Measurements from ENCODE around the gene SLC12A7. TPM values are rescaled to one million over a fixed set of nuclear protein-coding genes. Genes with fewer than 3 reads are reported as not detected.

The SLC12A7 gene
- total and polyA plus RNA-seq, 4 experiments from 2014 or later: 11.7 to 32.9 (median 26.5) TPM

DNA sequence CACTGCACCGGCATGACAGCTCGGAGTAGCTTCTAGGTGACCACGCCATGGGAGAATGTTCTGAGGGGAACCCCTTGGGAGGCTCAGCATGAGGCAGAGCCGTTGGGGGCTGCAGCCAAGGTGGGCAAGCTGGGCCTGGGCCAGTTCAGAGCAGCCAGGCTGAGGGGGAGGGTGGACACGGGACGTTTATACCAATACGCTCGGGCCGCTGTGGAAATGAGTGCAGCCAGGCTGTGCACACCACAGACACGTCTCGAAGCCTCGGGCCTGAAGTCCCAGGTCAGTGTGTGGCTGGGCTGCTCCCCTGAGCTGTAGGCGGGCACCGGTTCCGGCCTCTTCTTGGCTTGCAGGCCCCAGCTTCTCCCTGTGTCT is 28.9 kb upstream of the SLC12A7 start:
- H3K4me1 Mint-ChIP-seq: peaks cover 0 to 7% (median 2%) of the 10 kb centered on the region in 4 donors
- ChIA-PET CTCF (ENCODE audit: partially characterized antibody) (interaction anchor here (0.7 to 4.4 kb wide), 17 partner anchors 10 to 382 kb away, joined by 3 to 45 read pairs (median 4); partner anchors contain the start of gene NKD2), POLR2A (ENCODE audit: partially characterized antibody) (interaction anchor here (1.1 to 1.6 kb wide), 3 partner anchors 35 to 136 kb away, joined by 3 to 4 read pairs (median 3); no protein-coding TSS in a partner anchor)
- H3K27ac Mint-ChIP-seq: no peak overlapping the region
- Histone ChIP-seq H3K27ac (ENCODE audit: low read depth, low read length) (no peak overlapping the region), H3K4me1 (ENCODE audit: insufficient read depth, low read length) (no peaks in the 10 kb centered on the region), H3K4me3 (ENCODE audit: low read length in 2 of 2) (no peak overlapping the region), H3K27me3 (ENCODE audit: insufficient read depth, low read length) (no peaks in the 10 kb centered on the region), H3K9me3 (ENCODE audit: control insufficient read depth in 1 of 2, low read length in 2 of 2) (no peaks in the 10 kb centered on the region), H3K36me3 (ENCODE audit: insufficient read depth, low read length) (no peaks in the 10 kb centered on the region)
- DNase-seq: no peak
- H3K4me3 Mint-ChIP-seq: no peak overlapping the region
- no peaks in the 10 kb centered on the region for H3K9me3 Mint-ChIP-seq
- peaks cover 4 to 7% of the 10 kb centered on the region in 2 donors for H3K27me3 Mint-ChIP-seq
- H3K36me3 Mint-ChIP-seq: no peaks in the 10 kb centered on the region
- intact Hi-C loops (cut with micrococcal nuclease): loop anchor here (2.0 kb wide), 1 partner anchor 136 kb away; no protein-coding TSS in a partner anchor

DNA sequence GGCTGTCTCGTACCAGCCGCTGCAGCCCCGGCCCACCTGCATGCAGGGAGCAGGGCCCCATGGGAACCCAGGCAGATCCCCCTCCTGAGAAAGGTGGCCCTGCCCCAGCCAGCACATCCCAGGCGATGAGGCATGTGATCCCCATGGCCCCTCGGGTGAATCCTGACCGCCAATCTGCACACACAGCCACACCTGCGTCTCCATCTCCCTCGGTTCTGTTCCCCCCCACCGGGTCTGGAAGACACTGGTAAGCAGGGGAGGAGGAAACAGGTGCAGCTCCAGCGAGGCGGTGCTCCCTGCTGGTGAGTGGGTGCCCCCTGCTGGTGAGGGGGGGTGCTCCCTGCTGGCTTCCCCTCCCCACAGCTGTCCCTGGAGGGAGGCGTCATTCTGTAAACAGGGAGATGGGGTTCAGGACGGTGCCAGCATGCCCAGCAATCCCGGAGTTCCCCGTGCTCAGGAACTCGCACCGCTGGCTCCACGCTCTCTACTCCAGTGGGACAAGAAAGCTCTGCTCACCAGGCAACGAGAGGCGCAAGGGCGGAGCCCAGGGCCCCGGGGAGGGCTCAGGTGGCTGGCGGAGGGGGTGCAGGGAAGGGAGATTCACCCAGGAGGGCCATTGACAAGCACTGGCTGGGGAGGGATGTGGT is 28.4 kb upstream of the SLC12A7 start:
- H3K36me3 Mint-ChIP-seq: no peaks in the 10 kb centered on the region
- no peak overlapping the region for H3K27ac ChIP-seq (ENCODE audit: low read depth, low read length)
- H3K4me3 ChIP-seq (ENCODE audit: low read length in 2 of 2): no peak overlapping the region
- CTCF ChIA-PET (ENCODE audit: partially characterized antibody): interaction anchor here (0.7 to 4.4 kb wide), 17 partner anchors 10 to 382 kb away, joined by 3 to 45 read pairs (median 4); partner anchors contain the start of gene NKD2
- no peak overlapping the region for H3K4me3 Mint-ChIP-seq
- DNase-seq: peak; percentile 69 to 85 (median 77)
- POLR2A ChIA-PET (ENCODE audit: partially characterized antibody): interaction anchor here (0.8 to 1.6 kb wide), 4 partner anchors 35 to 135 kb away, joined by 3 to 4 read pairs (median 3); no protein-coding TSS in a partner anchor
- H3K27me3 Mint-ChIP-seq: peaks cover 4 to 7% of the 10 kb centered on the region in 2 donors
- H3K9me3 ChIP-seq (ENCODE audit: control insufficient read depth in 1 of 2, low read length in 2 of 2): no peaks in the 10 kb centered on the region
- H3K4me1 ChIP-seq (ENCODE audit: insufficient read depth, low read length): no peaks in the 10 kb centered on the region
- no peaks in the 10 kb centered on the region for H3K9me3 Mint-ChIP-seq
- intact Hi-C loops (cut with micrococcal nuclease): loop anchor here (2.0 kb wide), 1 partner anchor 135 kb away; no protein-coding TSS in a partner anchor
- H3K36me3 ChIP-seq (ENCODE audit: insufficient read depth, low read length): no peaks in the 10 kb centered on the region
- H3K4me1 Mint-ChIP-seq: peaks cover 0 to 7% (median 2%) of the 10 kb centered on the region in 4 donors
- H3K27ac Mint-ChIP-seq: peak overlapping the region in 2 of 7 donors; percentile 13 to 78
- no peaks in the 10 kb centered on the region for H3K27me3 ChIP-seq (ENCODE audit: insufficient read depth, low read length)

DNA sequence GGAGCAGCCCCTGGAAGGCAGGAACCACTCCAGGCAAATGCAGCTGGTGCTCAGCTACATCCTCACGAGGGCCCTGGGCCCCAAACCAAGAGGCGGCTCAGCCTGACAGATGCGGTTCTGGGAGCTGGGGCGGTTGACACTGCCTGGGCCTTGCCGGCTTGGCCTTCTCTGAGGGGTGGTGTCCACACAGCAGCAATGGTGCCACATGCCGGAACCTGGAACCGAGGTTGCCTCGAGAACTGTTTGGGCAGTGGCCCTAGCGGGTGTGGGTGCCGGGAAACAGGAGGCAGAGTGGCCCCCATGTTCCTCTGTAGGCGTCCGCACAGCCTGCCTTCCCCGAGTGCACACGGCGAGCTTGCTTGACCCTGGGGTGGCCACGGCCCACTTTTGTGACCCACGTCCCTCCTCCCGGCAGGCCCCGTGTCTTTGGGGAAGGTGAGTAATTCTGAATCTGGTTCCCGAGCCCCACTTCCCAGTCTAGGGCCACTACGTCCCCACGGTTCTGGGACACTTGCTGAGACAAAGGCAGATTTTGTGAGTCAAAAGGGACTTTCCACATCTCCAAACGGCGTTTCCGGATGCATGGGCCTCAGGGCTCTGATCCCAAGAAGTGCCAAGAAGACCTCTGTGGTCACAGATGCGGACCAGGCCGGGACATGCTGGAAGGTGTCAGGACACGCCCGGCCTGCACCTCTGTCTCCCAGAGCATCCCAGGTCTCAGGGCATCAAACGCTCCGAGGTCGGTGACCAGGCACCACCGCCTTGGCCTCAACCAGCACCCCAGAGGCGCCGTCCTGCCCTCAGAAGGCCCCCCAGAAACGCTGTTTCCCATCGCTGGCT is 27.7 kb upstream of the SLC12A7 start:
- POLR2A ChIA-PET (ENCODE audit: partially characterized antibody): interaction anchor here (0.8 to 1.6 kb wide), 4 partner anchors 34 to 135 kb away, joined by 3 to 4 read pairs (median 3); no protein-coding TSS in a partner anchor
- Mint-ChIP-seq H3K36me3 (no peaks in the 10 kb centered on the region), H3K9me3 (no peaks in the 10 kb centered on the region), H3K27me3 (peaks cover 3 to 7% of the 10 kb centered on the region in 2 donors), H3K4me1 (peaks cover 0 to 7% (median 2%) of the 10 kb centered on the region in 4 donors), H3K27ac (no peak overlapping the region), H3K4me3 (no peak overlapping the region)
- H3K4me1 ChIP-seq (ENCODE audit: insufficient read depth, low read length): no peaks in the 10 kb centered on the region
- H3K27ac ChIP-seq (ENCODE audit: low read depth, low read length): no peak overlapping the region
- no peaks in the 10 kb centered on the region for H3K9me3 ChIP-seq (ENCODE audit: control insufficient read depth in 1 of 2, low read length in 2 of 2)
- CTCF ChIA-PET (ENCODE audit: partially characterized antibody): interaction anchor here (0.9 to 4.4 kb wide), 14 partner anchors 10 to 217 kb away, joined by 3 to 45 read pairs (median 5); partner anchors contain the start of gene NKD2
- no peak for DNase-seq
- H3K4me3 ChIP-seq (ENCODE audit: low read length in 2 of 2): no peak overlapping the region
- H3K36me3 ChIP-seq (ENCODE audit: insufficient read depth, low read length): no peaks in the 10 kb centered on the region
- no peaks in the 10 kb centered on the region for H3K27me3 ChIP-seq (ENCODE audit: insufficient read depth, low read length)
- intact Hi-C loops (cut with micrococcal nuclease): loop anchor here (2.0 kb wide), 1 partner anchor 135 kb away; no protein-coding TSS in a partner anchor

DNA sequence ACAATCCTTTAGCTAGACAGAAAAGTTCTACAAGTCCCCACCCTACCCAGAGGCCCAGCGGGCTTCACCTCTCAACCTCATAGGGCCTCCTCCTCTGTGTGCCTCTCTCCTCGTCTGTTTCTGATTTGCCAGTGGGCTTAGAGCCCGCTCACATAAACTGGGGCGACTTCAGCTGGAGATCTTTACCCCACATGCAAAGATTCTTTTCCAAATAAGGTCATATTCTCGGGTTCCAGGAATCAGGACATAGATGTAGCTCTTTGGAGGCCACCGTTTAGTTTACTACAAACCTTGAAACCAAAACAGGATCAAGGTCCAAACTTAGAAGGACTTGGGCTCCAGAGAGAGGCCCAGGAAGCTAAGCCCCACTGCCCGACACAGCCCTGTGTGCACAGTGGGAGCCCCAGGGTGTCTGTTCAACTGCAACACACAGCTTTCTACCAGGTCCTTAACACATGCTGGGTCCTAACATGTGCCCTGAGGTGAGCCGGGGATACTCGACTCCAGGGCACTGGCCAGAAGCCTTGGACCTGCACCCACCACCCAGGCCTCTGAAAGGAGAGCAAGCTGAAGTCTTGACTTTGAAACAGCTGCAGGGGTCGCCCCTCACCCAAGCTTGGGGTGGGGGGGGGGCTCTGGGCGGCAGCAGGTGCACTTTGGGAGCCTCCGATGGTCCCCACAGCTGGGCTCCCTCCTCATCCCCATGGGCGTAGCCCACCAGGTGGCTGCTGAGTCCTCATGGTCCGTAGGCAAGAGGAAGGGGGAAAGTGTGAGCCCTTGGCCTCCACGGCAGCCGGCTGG is 26.8 kb upstream of the SLC12A7 start:
- Histone ChIP-seq H3K36me3 (ENCODE audit: insufficient read depth, low read length) (no peaks in the 10 kb centered on the region), H3K4me1 (ENCODE audit: insufficient read depth, low read length) (no peaks in the 10 kb centered on the region), H3K4me3 (ENCODE audit: low read length in 2 of 2) (no peak overlapping the region), H3K9me3 (ENCODE audit: control insufficient read depth in 1 of 2, low read length in 2 of 2) (no peaks in the 10 kb centered on the region), H3K27ac (ENCODE audit: low read depth, low read length) (no peak overlapping the region), H3K27me3 (ENCODE audit: insufficient read depth, low read length) (no peaks in the 10 kb centered on the region)
- POLR2A ChIA-PET (ENCODE audit: partially characterized antibody): no interaction called here
- peaks cover 0 to 7% (median 2%) of the 10 kb centered on the region in 4 donors for H3K4me1 Mint-ChIP-seq
- no peaks in the 10 kb centered on the region for H3K36me3 Mint-ChIP-seq
- H3K4me3 Mint-ChIP-seq: no peak overlapping the region
- no peak for DNase-seq
- CTCF ChIA-PET (ENCODE audit: partially characterized antibody): interaction anchor here (1.0 to 4.4 kb wide), 6 partner anchors 11 to 214 kb away, joined by 3 to 45 read pairs (median 4); partner anchors contain the start of gene NKD2
- H3K9me3 Mint-ChIP-seq: no peaks in the 10 kb centered on the region
- intact Hi-C loops (cut with micrococcal nuclease): no loop called here
- no peak overlapping the region for H3K27ac Mint-ChIP-seq
- peaks cover 3 to 5% of the 10 kb centered on the region in 2 donors for H3K27me3 Mint-ChIP-seq

DNA sequence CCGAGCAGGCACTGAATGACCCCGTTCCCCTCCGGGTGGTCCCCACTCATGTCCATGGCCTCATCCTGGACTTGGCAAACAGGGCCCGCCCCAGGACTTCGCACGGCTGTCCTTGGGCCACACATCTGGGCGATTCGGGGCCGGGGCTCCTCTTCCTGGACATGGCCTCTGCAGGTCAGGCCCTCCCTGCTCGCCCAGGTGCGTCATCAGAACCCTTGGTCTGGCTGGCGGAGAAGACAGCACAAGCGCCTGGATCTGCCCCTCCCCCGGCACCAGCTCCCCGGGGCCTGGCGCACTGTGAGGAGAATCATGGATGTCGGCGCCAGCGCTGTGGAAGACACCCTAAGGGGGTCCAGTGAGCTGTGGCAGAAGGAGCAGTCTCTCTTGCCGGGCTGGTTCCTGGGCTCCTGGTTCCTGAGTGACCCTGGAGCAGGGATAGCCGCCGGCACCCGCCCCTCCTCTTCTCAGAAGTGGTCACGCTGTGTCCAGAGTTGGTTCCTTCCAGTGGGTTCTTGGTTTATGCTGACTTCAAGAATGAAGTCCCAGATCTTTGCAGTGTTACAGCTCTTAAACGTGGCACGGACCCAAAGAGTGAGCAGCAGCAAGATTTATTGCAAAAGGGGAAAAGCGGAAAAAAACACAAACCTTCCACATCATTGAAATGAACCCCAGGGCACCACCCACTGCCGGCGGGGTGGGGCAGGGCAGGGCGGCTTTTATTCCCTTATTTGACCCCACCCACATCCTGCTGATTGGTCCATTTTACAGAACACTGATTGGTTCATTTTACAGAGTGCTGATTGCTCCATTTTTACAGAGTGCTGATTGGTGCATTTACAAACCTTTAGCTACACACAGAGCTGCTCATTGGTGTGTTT is 25.9 kb upstream of the SLC12A7 start:
- no peaks in the 10 kb centered on the region for H3K36me3 ChIP-seq (ENCODE audit: insufficient read depth, low read length)
- no peaks in the 10 kb centered on the region for H3K9me3 ChIP-seq (ENCODE audit: control insufficient read depth in 1 of 2, low read length in 2 of 2)
- CTCF ChIA-PET (ENCODE audit: partially characterized antibody): interaction anchor here (1.0 to 4.1 kb wide), 5 partner anchors 12 to 214 kb away, joined by 3 to 45 read pairs (median 4); no protein-coding TSS in a partner anchor
- peak in 1 of 5 donors; percentile 7 for DNase-seq
- no peak overlapping the region for H3K27ac Mint-ChIP-seq
- no peak overlapping the region for H3K4me3 ChIP-seq (ENCODE audit: low read length in 2 of 2)
- POLR2A ChIA-PET (ENCODE audit: partially characterized antibody): no interaction called here
- H3K4me1 Mint-ChIP-seq: peaks cover 0 to 7% (median 2%) of the 10 kb centered on the region in 4 donors
- peaks cover 3 to 5% of the 10 kb centered on the region in 2 donors for H3K27me3 Mint-ChIP-seq
- intact Hi-C loops (cut with micrococcal nuclease): no loop called here
- H3K36me3 Mint-ChIP-seq: no peaks in the 10 kb centered on the region
- no peak overlapping the region for H3K27ac ChIP-seq (ENCODE audit: low read depth, low read length)
- no peaks in the 10 kb centered on the region for H3K27me3 ChIP-seq (ENCODE audit: insufficient read depth, low read length)
- no peak overlapping the region for H3K4me3 Mint-ChIP-seq
- H3K4me1 ChIP-seq (ENCODE audit: insufficient read depth, low read length): no peaks in the 10 kb centered on the region
- no peaks in the 10 kb centered on the region for H3K9me3 Mint-ChIP-seq

DNA sequence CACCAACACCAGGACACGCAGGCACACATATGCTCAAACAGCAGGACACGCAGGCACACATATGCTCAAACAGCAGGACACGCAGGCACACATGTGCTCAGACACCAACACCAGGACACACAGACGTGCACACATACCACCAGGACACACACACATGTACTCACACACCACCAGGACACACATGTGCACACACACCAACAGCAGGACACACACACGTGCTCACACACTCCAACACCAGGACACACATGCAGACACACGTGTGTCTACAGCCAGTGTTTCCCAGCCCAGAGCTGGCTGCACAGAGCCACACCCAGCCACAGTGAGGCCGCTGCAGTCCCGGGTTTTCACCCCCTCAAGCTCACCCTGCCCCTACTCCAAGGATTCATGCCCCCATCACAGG is 25.0 kb upstream of the SLC12A7 start:
- H3K27ac Mint-ChIP-seq: no peak overlapping the region
- peaks cover 0 to 7% (median 2%) of the 10 kb centered on the region in 4 donors for H3K4me1 Mint-ChIP-seq
- intact Hi-C loops (cut with micrococcal nuclease): no loop called here
- Histone ChIP-seq H3K27me3 (ENCODE audit: insufficient read depth, low read length) (no peaks in the 10 kb centered on the region), H3K9me3 (ENCODE audit: control insufficient read depth in 1 of 2, low read length in 2 of 2) (no peaks in the 10 kb centered on the region), H3K4me1 (ENCODE audit: insufficient read depth, low read length) (no peaks in the 10 kb centered on the region), H3K36me3 (ENCODE audit: insufficient read depth, low read length) (no peaks in the 10 kb centered on the region), H3K4me3 (ENCODE audit: low read length in 2 of 2) (no peak overlapping the region), H3K27ac (ENCODE audit: low read depth, low read length) (no peak overlapping the region)
- ChIA-PET CTCF (ENCODE audit: partially characterized antibody) (no interaction called here), POLR2A (ENCODE audit: partially characterized antibody) (no interaction called here)
- DNase-seq: no peak
- no peak overlapping the region for H3K4me3 Mint-ChIP-seq
- peaks cover 0 to 5% of the 10 kb centered on the region in 2 donors for H3K27me3 Mint-ChIP-seq
- H3K36me3 Mint-ChIP-seq: no peaks in the 10 kb centered on the region
- H3K9me3 Mint-ChIP-seq: no peaks in the 10 kb centered on the region
